ENCODE data around the gene FCER1G.

The FCER1G gene

GRCh38 chr1:161259765-161260164 lies 44.7 kb downstream of the FCER1G start:
- H3K4me3 Mint-ChIP-seq, result peak overlapping the region in 1 of 2 donors; percentile 68
- no peak for ATAC-seq (replicated peaks)
- H3K4me1 Mint-ChIP-seq (ENCODE audit: low read depth in 2 of 2), result peaks cover 5 to 7% of the 10 kb centered on the region in 2 donors
- H3K9me3 Mint-ChIP-seq, result peaks cover 5 to 7% of the 10 kb centered on the region in 2 donors
- H3K27ac Mint-ChIP-seq, result no peak overlapping the region
- peaks cover 4% of the 10 kb centered on the region for H3K36me3 Mint-ChIP-seq (ENCODE audit: insufficient read depth)
- DNase-seq, result no peak
- H3K27me3 Mint-ChIP-seq, result peaks cover 77 to 81% of the 10 kb centered on the region in 2 donors

- ATAC-seq (replicated peaks), result no peak
- Mint-ChIP-seq H3K36me3 (ENCODE audit: insufficient read depth) (peaks cover 4% of the 10 kb centered on the region), H3K27me3 (peaks cover 77 to 79% of the 10 kb centered on the region in 2 donors), H3K9me3 (peaks cover 5 to 7% of the 10 kb centered on the region in 2 donors), H3K4me3 (no peak overlapping the region), H3K27ac (no peak overlapping the region), H3K4me1 (ENCODE audit: low read depth in 2 of 2) (peaks cover 5 to 7% of the 10 kb centered on the region in 2 donors)
- no peak for DNase-seq
These were observed 45.5 kb downstream of the FCER1G start for GRCh38 chr1:161260376-161261260.

- no peak overlapping the region for H3K27ac Mint-ChIP-seq
- H3K4me1 Mint-ChIP-seq (ENCODE audit: low read depth in 2 of 2), result peaks cover 5 to 7% of the 10 kb centered on the region in 2 donors
- peaks cover 76 to 81% of the 10 kb centered on the region in 2 donors for H3K27me3 Mint-ChIP-seq
- no peak overlapping the region for H3K4me3 Mint-ChIP-seq
- ATAC-seq (replicated peaks) (no peak), DNase-seq (no peak)
- peaks cover 5 to 6% of the 10 kb centered on the region in 2 donors for H3K9me3 Mint-ChIP-seq
- H3K36me3 Mint-ChIP-seq (ENCODE audit: insufficient read depth), result peaks cover 4% of the 10 kb centered on the region
These were observed 46.5 kb downstream of the FCER1G start for GRCh38 chr1:161261261-161262235.

- Mint-ChIP-seq H3K9me3 (no peaks in the 10 kb centered on the region), H3K4me3 (no peak overlapping the region), H3K36me3 (ENCODE audit: insufficient read depth) (no peaks in the 10 kb centered on the region), H3K4me1 (ENCODE audit: low read depth in 2 of 2) (no peaks in the 10 kb centered on the region), H3K27me3 (peaks cover 46 to 56% of the 10 kb centered on the region in 2 donors), H3K27ac (no peak overlapping the region)
- no peak for DNase-seq
- no peak for ATAC-seq (replicated peaks)
These were observed 50.2 kb downstream of the FCER1G start for GRCh38 chr1:161265305-161265704.

- DNase-seq, result no peak
- H3K4me3 Mint-ChIP-seq, result no peak overlapping the region
- no peaks in the 10 kb centered on the region for H3K9me3 Mint-ChIP-seq
- peaks cover 37 to 47% of the 10 kb centered on the region in 2 donors for H3K27me3 Mint-ChIP-seq
- no peak overlapping the region for H3K27ac Mint-ChIP-seq
- no peaks in the 10 kb centered on the region for H3K36me3 Mint-ChIP-seq (ENCODE audit: insufficient read depth)
- H3K4me1 Mint-ChIP-seq (ENCODE audit: low read depth in 2 of 2), result no peaks in the 10 kb centered on the region
- no peak for ATAC-seq (replicated peaks)
These were observed 51.1 kb downstream of the FCER1G start for GRCh38 chr1:161266202-161266601.

GRCh38 chr1:161266836-161267235 lies 51.7 kb downstream of the FCER1G start:
- ATAC-seq (replicated peaks), result no peak
- DNase-seq, result no peak
- Mint-ChIP-seq H3K9me3 (no peaks in the 10 kb centered on the region), H3K27me3 (peaks cover 36 to 46% of the 10 kb centered on the region in 2 donors), H3K27ac (no peak overlapping the region), H3K4me1 (ENCODE audit: low read depth in 2 of 2) (no peaks in the 10 kb centered on the region), H3K36me3 (ENCODE audit: insufficient read depth) (no peaks in the 10 kb centered on the region), H3K4me3 (no peak overlapping the region)

GRCh38 chr1:161267321-161267720 lies 52.2 kb downstream of the FCER1G start:
- no peak overlapping the region for H3K4me3 Mint-ChIP-seq
- ATAC-seq (replicated peaks) (no peak), DNase-seq (no peak)
- H3K36me3 Mint-ChIP-seq (ENCODE audit: insufficient read depth), result no peaks in the 10 kb centered on the region
- no peaks in the 10 kb centered on the region for H3K4me1 Mint-ChIP-seq (ENCODE audit: low read depth in 2 of 2)
- no peaks in the 10 kb centered on the region for H3K9me3 Mint-ChIP-seq
- no peak overlapping the region for H3K27ac Mint-ChIP-seq
- H3K27me3 Mint-ChIP-seq, result peaks cover 33 to 46% of the 10 kb centered on the region in 2 donors
